GM21447 (cell line): ENCODE results near the gene TAPT1.

Source experiments
- ATAC-seq: cut with Tn5 transposase; IDR thresholded peaks from one replicate; pipeline ENCODE4 v1.9.1; 2021; ENCODE audit not compliant: unreplicated experiment

The TAPT1 gene

DNA sequence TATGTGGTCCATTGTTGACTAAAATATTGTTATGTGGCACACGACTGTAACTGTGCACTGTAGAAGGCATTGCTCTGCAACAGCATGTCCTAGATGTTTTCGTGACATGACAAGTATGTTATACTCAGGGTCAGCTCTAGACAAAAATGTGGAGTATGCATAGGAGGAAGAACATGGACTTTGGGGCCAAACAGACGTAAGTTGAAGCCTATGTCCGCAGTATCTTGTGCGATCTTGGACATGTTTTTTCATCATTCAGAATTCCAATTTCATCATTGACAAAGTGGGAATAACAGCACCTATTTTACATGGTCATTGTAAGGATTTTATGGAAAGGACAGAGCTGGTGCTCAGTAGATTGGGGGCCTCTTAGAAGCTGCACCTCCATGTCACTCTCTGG, 114.7 kb downstream of the TAPT1 start:
- no peak for ATAC-seq

- no peak for ATAC-seq
Observed at GRCh38 chr4:16110661-16111290, 115.5 kb downstream of the TAPT1 start.
